ENCODE measurements around the gene MIPOL1.

GRCh38 chr14:37170237-37170636 is 27.5 kb upstream of the MIPOL1 start:
- TF ChIP-seq POLR2A (IDR thresholded peaks at IDR 0.05) (no peak), CTCF (IDR thresholded peaks at IDR 0.05) (no peak), POLR2AphosphoS5 (IDR thresholded peaks at IDR 0.05; ENCODE audit: insufficient read depth in 1 of 2, low read depth in 1 of 2) (no peak)

Measured in vagina (tissue), 2 donors.